GM12872 (cell line): Measurements from ENCODE around the gene ISM1.

Experiments
- TF ChIP-seq, protein P1 (sequence below): IDR thresholded peaks from 3 replicates; pipeline ENCODE4 v1.5.1; 2011; ENCODE audit warnings: low read depth, mild to moderate bottlenecking, low read length, moderate library complexity; ENCODE audit not compliant: insufficient read depth

ISM1 gene

DNA sequence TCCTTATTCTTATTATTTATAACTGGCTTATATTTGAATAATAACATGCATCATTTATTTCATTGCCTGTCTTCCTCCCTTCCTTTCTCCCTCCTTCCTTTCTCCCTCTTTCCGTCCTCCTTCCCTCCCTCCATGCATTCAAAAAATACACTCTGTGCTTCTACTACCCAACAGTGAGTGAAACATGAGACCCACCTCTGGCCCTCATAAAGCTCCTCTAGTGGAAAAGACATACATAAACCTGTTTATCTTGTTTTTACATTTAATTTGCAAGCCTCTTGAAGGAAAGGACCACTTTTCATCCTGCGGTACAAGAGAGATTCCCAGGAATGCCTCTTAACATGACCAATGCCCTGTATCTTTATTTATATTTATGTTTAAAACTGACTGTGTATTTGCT is 21.8 kb upstream of the ISM1 start:
- TF ChIP-seq, protein P1, sequence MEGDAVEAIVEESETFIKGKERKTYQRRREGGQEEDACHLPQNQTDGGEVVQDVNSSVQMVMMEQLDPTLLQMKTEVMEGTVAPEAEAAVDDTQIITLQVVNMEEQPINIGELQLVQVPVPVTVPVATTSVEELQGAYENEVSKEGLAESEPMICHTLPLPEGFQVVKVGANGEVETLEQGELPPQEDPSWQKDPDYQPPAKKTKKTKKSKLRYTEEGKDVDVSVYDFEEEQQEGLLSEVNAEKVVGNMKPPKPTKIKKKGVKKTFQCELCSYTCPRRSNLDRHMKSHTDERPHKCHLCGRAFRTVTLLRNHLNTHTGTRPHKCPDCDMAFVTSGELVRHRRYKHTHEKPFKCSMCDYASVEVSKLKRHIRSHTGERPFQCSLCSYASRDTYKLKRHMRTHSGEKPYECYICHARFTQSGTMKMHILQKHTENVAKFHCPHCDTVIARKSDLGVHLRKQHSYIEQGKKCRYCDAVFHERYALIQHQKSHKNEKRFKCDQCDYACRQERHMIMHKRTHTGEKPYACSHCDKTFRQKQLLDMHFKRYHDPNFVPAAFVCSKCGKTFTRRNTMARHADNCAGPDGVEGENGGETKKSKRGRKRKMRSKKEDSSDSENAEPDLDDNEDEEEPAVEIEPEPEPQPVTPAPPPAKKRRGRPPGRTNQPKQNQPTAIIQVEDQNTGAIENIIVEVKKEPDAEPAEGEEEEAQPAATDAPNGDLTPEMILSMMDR: no peak

- TF ChIP-seq, protein P1: no peak
These were observed 20.1 kb upstream of the ISM1 start for GRCh38 chr20:13200767-13201500.

- TF ChIP-seq, protein P1: no peak
These were observed 18.5 kb upstream of the ISM1 start for GRCh38 chr20:13202565-13202964.

DNA sequence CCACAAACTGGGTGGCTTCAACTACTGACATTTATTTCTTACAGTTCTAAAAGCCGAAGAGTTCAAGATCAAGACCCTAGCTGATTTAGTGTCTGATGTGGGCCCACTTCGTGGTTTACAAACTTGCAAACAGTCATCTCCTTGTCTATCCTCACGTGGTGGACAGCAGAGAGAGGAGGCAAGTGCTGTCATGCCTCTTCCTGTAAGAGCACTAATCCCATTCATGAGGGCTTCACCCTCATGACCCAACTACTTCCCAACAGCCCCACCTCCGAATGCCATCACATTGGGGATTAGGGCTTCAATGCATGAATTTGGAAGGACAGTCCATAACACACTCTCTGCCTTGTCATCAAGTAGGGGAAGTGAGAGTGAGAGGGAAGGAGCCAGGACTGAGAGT is 15.6 kb upstream of the ISM1 start:
- TF ChIP-seq, protein P1: no peak

DNA sequence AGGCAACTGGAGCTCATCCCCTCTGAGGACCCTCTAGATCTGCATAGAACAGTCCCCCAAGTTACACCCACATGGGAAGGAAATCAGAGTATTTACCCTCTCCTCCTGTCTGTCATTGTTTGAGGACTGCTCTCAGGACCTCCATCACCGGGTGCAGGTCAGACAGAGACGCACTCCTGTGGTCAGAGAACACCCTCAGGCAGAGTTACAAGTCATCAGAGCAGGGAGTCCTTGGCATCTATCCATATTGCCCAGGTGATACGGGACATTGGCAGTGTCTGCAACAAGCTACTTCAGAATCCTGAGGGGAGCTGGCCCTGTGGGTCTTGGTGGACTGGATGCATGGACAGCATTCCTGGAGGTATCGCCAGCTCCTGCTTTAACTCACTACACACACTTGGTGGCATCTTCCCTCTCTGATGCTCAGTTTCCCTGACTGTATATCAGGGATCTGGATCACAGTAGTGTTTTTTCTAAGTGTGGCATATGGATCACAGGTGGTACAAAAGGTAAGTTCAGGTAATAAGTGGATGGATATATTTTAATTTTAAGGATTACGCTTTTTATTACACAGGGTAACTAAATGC is 15.1 kb upstream of the ISM1 start:
- TF ChIP-seq, protein P1: no peak

DNA sequence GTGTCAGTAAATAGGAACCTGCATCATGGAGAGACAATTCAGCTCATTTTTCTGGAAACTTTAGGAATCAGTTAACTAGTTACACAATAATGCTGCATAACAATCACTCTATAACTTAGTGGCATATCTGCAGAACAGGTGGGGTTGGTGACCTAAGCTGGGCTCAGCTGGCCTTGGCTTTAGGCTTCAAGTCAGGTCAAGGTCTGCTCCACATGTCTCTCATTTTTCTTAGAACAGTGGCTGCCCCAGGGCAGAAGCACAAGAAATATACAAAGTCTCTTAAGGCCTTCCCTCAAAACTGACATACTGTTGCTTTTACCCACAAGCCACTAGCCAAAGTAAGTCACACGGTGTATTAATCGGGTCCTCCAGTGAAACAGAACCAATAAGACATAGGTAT is 14.1 kb upstream of the ISM1 start:
- TF ChIP-seq, protein P1: no peak

DNA sequence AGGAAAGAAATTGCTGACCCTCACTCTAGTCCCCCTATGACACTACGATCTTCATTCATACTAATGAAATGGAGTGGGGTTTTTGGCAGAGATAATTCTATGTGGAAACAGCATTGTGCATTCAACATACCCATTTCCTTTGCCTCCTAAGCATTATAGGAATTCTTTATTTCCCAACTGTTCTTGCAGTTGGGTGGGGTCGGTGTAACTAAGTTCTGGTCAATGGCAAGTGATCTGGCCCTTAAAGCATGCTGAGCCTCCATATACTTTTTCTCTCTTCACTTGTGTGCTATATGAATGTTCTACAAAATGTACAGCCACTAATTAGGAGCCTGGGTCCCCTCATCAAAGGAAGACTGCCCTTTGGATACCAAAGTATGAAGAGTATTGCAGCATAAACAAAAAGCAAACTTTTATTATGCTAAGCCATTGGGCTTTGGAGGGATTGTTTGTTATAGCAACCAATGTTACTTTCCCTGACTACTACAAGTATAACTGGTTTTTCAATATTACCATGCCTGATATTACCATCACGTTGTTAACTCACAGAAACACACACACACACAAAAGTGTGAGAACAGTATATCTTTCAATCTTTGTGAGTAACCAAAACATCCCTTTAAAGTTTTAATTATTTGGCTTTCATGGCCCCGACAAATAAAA is 9.0 kb upstream of the ISM1 start:
- TF ChIP-seq, protein P1: no peak
